ENCODE measurements around the gene FOXC2.

Gene FOXC2

GRCh38 chr16:86566601-86566965 is at the start of gene FOXC2:
Gene FOXC2, plus strand, starts transcription at chr16:86566829. Its CDS starts 507 bp downstream, at chr16:86567336.
- no peak for DNase-seq (ENCODE audit: low read depth in 2 of 2)

GRCh38 chr16:86517033-86517432 is 49.6 kb upstream of the FOXC2 start:
- no peak for DNase-seq (ENCODE audit: low read depth in 2 of 2)

GRCh38 chr16:86517652-86518258 is 48.9 kb upstream of the FOXC2 start:
- no peak for DNase-seq (ENCODE audit: low read depth in 2 of 2)

GRCh38 chr16:86519007-86519648 is 47.5 kb upstream of the FOXC2 start:
- DNase-seq (ENCODE audit: low read depth in 2 of 2) = no peak

GRCh38 chr16:86519649-86520316 is 46.8 kb upstream of the FOXC2 start:
- peak; percentile 6 to 44 for DNase-seq (ENCODE audit: low read depth in 2 of 2)

GRCh38 chr16:86520317-86521210 is 46.1 kb upstream of the FOXC2 start:
- DNase-seq (ENCODE audit: low read depth in 2 of 2) = no peak

GRCh38 chr16:86521236-86522197 is 45.1 kb upstream of the FOXC2 start:
- no peak for DNase-seq (ENCODE audit: low read depth in 2 of 2)

GRCh38 chr16:86522634-86523033 is 44.0 kb upstream of the FOXC2 start:
- DNase-seq (ENCODE audit: low read depth in 2 of 2) = no peak

- DNase-seq (ENCODE audit: low read depth in 2 of 2) = no peak
These were observed 43.4 kb upstream of the FOXC2 start for GRCh38 chr16:86523166-86523740.

GRCh38 chr16:86524029-86524428 is 42.6 kb upstream of the FOXC2 start:
- DNase-seq (ENCODE audit: low read depth in 2 of 2) = no peak

- no peak for DNase-seq (ENCODE audit: low read depth in 2 of 2)
These were observed 40.9 kb upstream of the FOXC2 start for GRCh38 chr16:86525696-86526095.

GRCh38 chr16:86527366-86527765 is 39.3 kb upstream of the FOXC2 start:
- DNase-seq (ENCODE audit: low read depth in 2 of 2) = no peak

GRCh38 chr16:86528061-86528929 is 38.3 kb upstream of the FOXC2 start:
- no peak for DNase-seq (ENCODE audit: low read depth in 2 of 2)

GRCh38 chr16:86529160-86529559 is 37.5 kb upstream of the FOXC2 start:
- no peak for DNase-seq (ENCODE audit: low read depth in 2 of 2)

- DNase-seq (ENCODE audit: low read depth in 2 of 2) = no peak
These were observed 36.1 kb upstream of the FOXC2 start for GRCh38 chr16:86530251-86531190.

- no peak for DNase-seq (ENCODE audit: low read depth in 2 of 2)
These were observed 35.5 kb upstream of the FOXC2 start for GRCh38 chr16:86531191-86531545.

GRCh38 chr16:86531641-86532525 is 34.7 kb upstream of the FOXC2 start:
- no peak for DNase-seq (ENCODE audit: low read depth in 2 of 2)

GRCh38 chr16:86532526-86532815 is 34.2 kb upstream of the FOXC2 start:
- no peak for DNase-seq (ENCODE audit: low read depth in 2 of 2)

All from stimulated activated CD4-positive, alpha-beta T cell treated with anti-CD3 and anti-CD28 coated beads, Interleukin-1b, Interleukin-23, amount 100 ng/mL, for 1 hour (primary cell).